H1 (cell line): ENCODE measurements around the gene R3HDM4. TPM values are rescaled to one million over a fixed set of nuclear protein-coding genes. Genes with fewer than 3 reads are reported as not detected.

ENCODE experiments used
- CTCF ChIA-PET: fragments of 300-600 bp; sonication (Branson Sonifier 250); formaldehyde crosslinking; loops from one replicate; lab custom pipeline; 2021; ENCODE audit not compliant: partially characterized antibody; lab: Charles Lee
- POLR2A ChIA-PET: fragments of 300-600 bp; sonication (Branson Sonifier 250); formaldehyde crosslinking; loops from one replicate; lab custom pipeline; 2021; ENCODE audit warnings: inconsistent platforms; ENCODE audit not compliant: partially characterized antibody; lab: Charles Lee
- DNase-seq, 2 experiments: peaks; one replicate each; pipeline versions ENCODE4 v3.0.0 to v3.0.0-alpha.2; 2010 to 2022; ENCODE audit warnings: low spot score in 2 of 2, low read depth in 1 of 2, mixed read lengths in 1 of 2
- FAIRE-seq: peaks from 2 replicates; lab custom pipeline; 2011; peaks lifted over from hg19 to GRCh38; lab: Jason Lieb, UNC
- H2AFZ ChIP-seq: 2 replicates; pipeline ENCODE4 v1.8.1; 2012; ENCODE audit warnings: low read length, inconsistent platforms
- H2AK5ac ChIP-seq: 2 replicates; pipeline ENCODE4 v1.6.1; 2013; ENCODE audit warnings: low read depth, low read length
- H2BK120ac ChIP-seq: replicated peaks from 2 replicates; pipeline ENCODE3; 2013; ENCODE audit warnings: low read depth, low read length, inconsistent platforms
- H2BK12ac ChIP-seq: 2 replicates; pipeline ENCODE4 v1.6.1; 2013; ENCODE audit warnings: low read depth, low read length
- H2BK15ac ChIP-seq: 2 replicates; pipeline ENCODE4 v1.6.1; 2013; ENCODE audit warnings: low read length
- H2BK20ac ChIP-seq: 2 replicates; pipeline ENCODE4 v1.6.1; 2013; ENCODE audit warnings: low read length
- H2BK5ac ChIP-seq: 2 replicates; pipeline ENCODE4 v1.6.1; 2013; ENCODE audit warnings: low read depth, low read length
- H3K14ac ChIP-seq: 2 replicates; pipeline ENCODE4 v1.6.1; 2013; ENCODE audit warnings: inconsistent platforms; ENCODE audit not compliant: insufficient read length
- H3K18ac ChIP-seq: 2 replicates; pipeline ENCODE4 v1.6.1; 2013; ENCODE audit warnings: low read length; ENCODE audit errors: extremely low read depth
- H3K23ac ChIP-seq: 2 replicates; pipeline ENCODE4 v1.6.1; 2013; ENCODE audit warnings: inconsistent platforms; ENCODE audit not compliant: insufficient read length
- H3K23me2 ChIP-seq: 2 replicates; pipeline ENCODE4 v1.6.1; 2013; ENCODE audit warnings: low read depth, low read length
- H3K27ac ChIP-seq: 2 replicates; pipeline ENCODE4 v1.6.1; 2011; ENCODE audit warnings: low read depth, low read length, inconsistent platforms
- H3K27me3 ChIP-seq, 4 experiments: replicated peaks in 1 of 4; 1 replicate in 1 of 4; 2 replicates in 3 of 4; pipeline versions ENCODE4 v1.6.1 to v1.8.1; 2011 to 2013; ENCODE audit warnings: low read length in 3 of 4, mild to moderate bottlenecking in 3 of 4, inconsistent platforms in 2 of 4, mixed read lengths in 2 of 4, moderate library complexity in 1 of 4; ENCODE audit not compliant: control insufficient read depth in 3 of 4, insufficient read depth in 3 of 4; ENCODE audit errors: extremely low read depth in 1 of 4
- H3K36me3 ChIP-seq, 4 experiments: 2 replicates each; pipeline versions ENCODE4 v1.6.1 to v1.8.1; 2011 to 2013; ENCODE audit warnings: mild to moderate bottlenecking in 4 of 4, low read length in 3 of 4, moderate library complexity in 2 of 4, control low read depth in 1 of 4, inconsistent platforms in 1 of 4; ENCODE audit not compliant: insufficient read depth in 4 of 4, control insufficient read depth in 2 of 4
- H3K4ac ChIP-seq: replicated peaks from 2 replicates; pipeline ENCODE3; 2013; ENCODE audit warnings: low read length, low read depth, mixed read lengths, inconsistent platforms; ENCODE audit not compliant: insufficient read length
- H3K4me1 ChIP-seq, 4 experiments: replicated peaks in 1 of 4; 1 replicate in 1 of 4; 2 replicates in 3 of 4; pipeline versions ENCODE4 v1.6.1 to v1.8.1; 2011 to 2013; ENCODE audit warnings: low read length in 3 of 4, inconsistent platforms in 2 of 4, mixed read lengths in 1 of 4; ENCODE audit not compliant: insufficient read depth in 4 of 4, control insufficient read depth in 3 of 4
- H3K4me2 ChIP-seq, 2 experiments: 2 replicates each; pipeline versions ENCODE4 v1.6.1 to v1.8.1; 2011 to 2013; ENCODE audit warnings: low read depth in 2 of 2, low read length in 2 of 2, control low read depth in 1 of 2, inconsistent platforms in 1 of 2, mild to moderate bottlenecking in 1 of 2; ENCODE audit not compliant: insufficient read depth in 1 of 2
- H3K4me3 ChIP-seq, 4 experiments: fragments of 200-600, 300-600 bp in 1 of 4; sonication (generic), shearing (Covaris generic), sonication (Bioruptor Twin) in 1 of 4; 2 replicates each; pipeline versions ENCODE4 v1.5.1 to v1.8.1; 2011 to 2016; ENCODE audit warnings: low read length in 4 of 4, low read depth in 3 of 4, control low read depth in 2 of 4, inconsistent platforms in 2 of 4, mild to moderate bottlenecking in 2 of 4, mixed read lengths in 1 of 4, moderate library complexity in 1 of 4; ENCODE audit not compliant: insufficient read depth in 2 of 4; ENCODE audit errors: extremely low read depth in 1 of 4
- H3K56ac ChIP-seq: replicated peaks from 2 replicates; pipeline ENCODE3; 2013; ENCODE audit warnings: low read depth, mild to moderate bottlenecking, mixed read lengths, low read length, inconsistent platforms; ENCODE audit not compliant: insufficient read length
- H3K79me1 ChIP-seq: 2 replicates; pipeline ENCODE4 v1.6.1; 2013; ENCODE audit warnings: low read depth, low read length, control low read depth
- H3K79me2 ChIP-seq, 2 experiments: 2 replicates each; pipeline versions ENCODE4 v1.6.1 to v1.8.1; 2012 to 2013; ENCODE audit warnings: low read length in 2 of 2, mild to moderate bottlenecking in 2 of 2, inconsistent platforms in 1 of 2; ENCODE audit not compliant: insufficient read depth in 2 of 2, control insufficient read depth in 1 of 2
- H3K9ac ChIP-seq, 4 experiments: replicated peaks in 1 of 4; 1 replicate in 1 of 4; 2 replicates in 3 of 4; pipeline versions ENCODE4 v1.6.1 to v1.8.1; 2011 to 2013; ENCODE audit warnings: low read depth in 3 of 4, low read length in 3 of 4, control low read depth in 2 of 4, mild to moderate bottlenecking in 2 of 4, moderate library complexity in 2 of 4, inconsistent platforms in 1 of 4; ENCODE audit errors: extremely low read depth in 1 of 4
- H3K9me3 ChIP-seq, 2 experiments: 2 replicates each; pipeline versions ENCODE4 v1.6.1 to v1.8.1; 2012 to 2013; ENCODE audit warnings: mild to moderate bottlenecking in 2 of 2, moderate library complexity in 2 of 2, control low read depth in 1 of 2, inconsistent platforms in 1 of 2, low read depth in 1 of 2, low read length in 1 of 2, mixed read lengths in 1 of 2; ENCODE audit not compliant: insufficient read depth in 2 of 2
- H4K20me1 ChIP-seq, 2 experiments: replicated peaks in 1 of 2; 2 replicates each; pipeline versions ENCODE3 to v1.8.1; 2011 to 2013; ENCODE audit warnings: inconsistent platforms in 2 of 2, low read length in 2 of 2, mild to moderate bottlenecking in 1 of 2; ENCODE audit not compliant: insufficient read depth in 2 of 2, control insufficient read depth in 1 of 2
- H4K5ac ChIP-seq: 2 replicates; pipeline ENCODE4 v1.6.1; 2013; ENCODE audit warnings: low read length, low read depth, mixed read lengths, inconsistent platforms; ENCODE audit not compliant: insufficient read length
- H4K8ac ChIP-seq: 2 replicates; pipeline ENCODE4 v1.8.0; 2013; ENCODE audit warnings: mild to moderate bottlenecking, moderate library complexity, low read length, inconsistent platforms; ENCODE audit not compliant: insufficient read depth; ENCODE audit errors: extremely low read depth
- H4K91ac ChIP-seq: replicated peaks from 2 replicates; pipeline ENCODE3; 2013; ENCODE audit warnings: low read length, mixed read lengths, inconsistent platforms; ENCODE audit not compliant: insufficient read length
- BACH1 ChIP-seq: IDR thresholded peaks from 2 replicates; pipeline ENCODE4 v1.6.1; 2012; ENCODE audit warnings: low read length, improper control_type of control experiment
- CBX8 ChIP-seq: fragments of 300-800, 300-1000 bp; sonication (generic); IDR thresholded peaks from 2 replicates; pipeline ENCODE4 v1.7.1; 2016; ENCODE audit warnings: low read depth, low read length, borderline replicate concordance
- EGR1 ChIP-seq: IDR thresholded peaks from 2 replicates; pipeline ENCODE4 v1.6.1; 2011; ENCODE audit warnings: low read depth, low read length, borderline replicate concordance
- KDM4A ChIP-seq: IDR thresholded peaks from one replicate; pipeline ENCODE4 v1.7.1; 2012; ENCODE audit warnings: low read depth, mild to moderate bottlenecking, moderate library complexity, low read length, inconsistent platforms; ENCODE audit not compliant: severe bottlenecking
- SP1 ChIP-seq: IDR thresholded peaks from 2 replicates; pipeline ENCODE4 v1.6.1; 2011; ENCODE audit warnings: low read depth, low read length
- SP4 ChIP-seq: IDR thresholded peaks from 2 replicates; pipeline ENCODE4 v1.6.1; 2012; ENCODE audit warnings: low read length, inconsistent platforms
- WGBS, 2 experiments: shearing (Covaris generic) in 1 of 2; methylation state at CpG; one replicate each; pipeline versions ENCODE4 v1.1.6 to v1.1.7; 2013 to 2015; ENCODE audit warnings: low lambda C conversion rate in 2 of 2, mixed read lengths in 2 of 2, inconsistent platforms in 1 of 2, low coverage in 1 of 2, missing lambda C conversion rate in 1 of 2; ENCODE audit not compliant: insufficient replicate concordance in 2 of 2, insufficient coverage in 1 of 2, insufficient read length in 1 of 2; ENCODE audit errors: extremely low coverage in 1 of 2, missing lambda C conversion rate in 1 of 2; 5-methylcytosine and 5-hydroxymethylcytosine counted together
- polyA plus RNA-seq, 7 experiments: library from polyadenylated mRNA; depleted of rRNA in 3 of 7; stranded (reverse) in 5 of 7; unstranded in 2 of 7; fragments of >200 nt in 5 of 7; fragments of 200-250 nt in 2 of 7; gene quantifications; 1 replicate in 5 of 7; 2 replicates in 1 of 7; 4 replicates in 1 of 7; pipeline versions ENCODE4 v1.2.1 to v1.2.3, GENCODE V29; 2011 to 2013; ENCODE audit warnings: missing spikeins in 2 of 7, mixed read lengths in 2 of 7
- total RNA-seq: library from RNA; stranded (reverse); fragmentation: NEBNext Ultra II Directional; extraction: Animal tissue kit (Norgen Biotek cat#: 25700); gene quantifications from 2 replicates; pipeline ENCODE4 v1.2.1, GENCODE V29; 2021
- TF ChIP-seq, protein P1 (sequence below): IDR thresholded peaks from 2 replicates; pipeline ENCODE4 v1.6.1; 2012; ENCODE audit warnings: inconsistent platforms
- TF ChIP-seq, protein P2 (sequence below): IDR thresholded peaks from 2 replicates; pipeline ENCODE4 v1.6.1; 2012; ENCODE audit warnings: inconsistent platforms

Gene R3HDM4
- total and polyA plus RNA-seq, 2 of the 8 experiments (the other 6 are each of a cell fraction or from before 2014, with no cell fraction given) = 76.8 to 102 TPM

DNA sequence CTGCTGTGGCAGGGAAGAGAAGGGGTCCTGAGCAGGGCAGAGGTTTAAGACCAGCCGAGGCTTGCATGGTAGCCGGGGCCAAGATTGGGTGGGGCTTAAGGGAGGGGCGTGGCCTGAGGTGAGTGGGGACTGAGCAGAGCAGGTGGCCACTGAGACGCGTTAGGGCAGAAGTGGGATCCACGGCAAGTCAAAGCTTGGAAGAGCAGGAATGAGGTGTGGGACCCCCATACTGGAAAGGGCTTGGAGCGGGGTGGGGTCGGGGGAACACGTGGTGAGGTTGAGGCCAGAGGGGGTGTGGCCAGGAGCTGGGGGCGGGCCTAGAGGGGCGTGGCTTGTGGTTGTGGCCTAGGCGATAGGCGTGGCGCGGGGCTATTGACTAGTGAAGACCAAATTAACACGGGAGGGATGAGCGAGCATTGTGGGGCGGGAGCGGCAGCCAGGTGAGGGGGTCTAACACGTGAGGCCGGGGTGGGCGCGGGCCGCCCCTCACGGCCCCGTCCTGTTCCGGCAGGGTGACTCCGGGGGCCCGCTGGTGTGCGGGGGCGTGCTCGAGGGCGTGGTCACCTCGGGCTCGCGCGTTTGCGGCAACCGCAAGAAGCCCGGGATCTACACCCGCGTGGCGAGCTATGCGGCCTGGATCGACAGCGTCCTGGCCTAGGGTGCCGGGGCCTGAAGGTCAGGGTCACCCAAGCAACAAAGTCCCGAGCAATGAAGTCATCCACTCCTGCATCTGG, 50.3 kb downstream of the R3HDM4 start:
- H3K9me3 ChIP-seq = no peaks in the 10 kb centered on the region
- H3K23ac ChIP-seq = no peak overlapping the region
- no peak overlapping the region for H3K56ac ChIP-seq
- H3K79me2 ChIP-seq = no peaks in the 10 kb centered on the region
- no peak overlapping the region for H2BK15ac ChIP-seq
- TF ChIP-seq EGR1 (peak; percentile 87), SP4 (peak; percentile 36; the same call in 1 of the 2 replicates), SP1 (peak; percentile 16; the same call in 1 of the 2 replicates), CBX8 (no peak), BACH1 (no peak), KDM4A (peak; percentile 74)
- TF ChIP-seq, protein P1, sequence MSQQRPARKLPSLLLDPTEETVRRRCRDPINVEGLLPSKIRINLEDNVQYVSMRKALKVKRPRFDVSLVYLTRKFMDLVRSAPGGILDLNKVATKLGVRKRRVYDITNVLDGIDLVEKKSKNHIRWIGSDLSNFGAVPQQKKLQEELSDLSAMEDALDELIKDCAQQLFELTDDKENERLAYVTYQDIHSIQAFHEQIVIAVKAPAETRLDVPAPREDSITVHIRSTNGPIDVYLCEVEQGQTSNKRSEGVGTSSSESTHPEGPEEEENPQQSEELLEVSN = peak; percentile 55
- TF ChIP-seq, protein P2, sequence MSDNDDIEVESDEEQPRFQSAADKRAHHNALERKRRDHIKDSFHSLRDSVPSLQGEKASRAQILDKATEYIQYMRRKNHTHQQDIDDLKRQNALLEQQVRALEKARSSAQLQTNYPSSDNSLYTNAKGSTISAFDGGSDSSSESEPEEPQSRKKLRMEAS = peak; percentile 77; the same call in 1 of the 2 replicates
- TF ChIP-seq, all 59 proteins: peak for 6
- peaks cover 10% of the 10 kb centered on the region; the same call in 1 of the 2 replicates for H3K23me2 ChIP-seq
- peak overlapping the region; percentile 91 for H4K91ac ChIP-seq
- peak overlapping the region; percentile 95; the same call in 1 of the 2 replicates for H4K8ac ChIP-seq
- H3K27ac ChIP-seq = no peak overlapping the region
- no peak overlapping the region for H3K4ac ChIP-seq
- no peak overlapping the region for H2AK5ac ChIP-seq
- H2BK20ac ChIP-seq = peak overlapping the region; percentile 80; the same call in 1 of the 2 replicates
- peaks cover 0 to 11% (median 7%) of the 10 kb centered on the region in 4 experiments; a peak in 6 of 7 replicates for H3K4me1 ChIP-seq
- WGBS, 2 experiments = 23% methylated on average over 32 of the region's 48 CpGs; no CpG with 5 or more reads in 1 of the 2 experiments
- FAIRE-seq (no peak), DNase-seq (peak; percentile 70 to 98)
- H3K9ac ChIP-seq = peak overlapping the region in 1 of 4 experiments; percentile 12; a peak in 1 of 7 replicates
- H3K4me3 ChIP-seq = peak overlapping the region; percentile 19 to 59 (median 34); a peak in 7 of 8 replicates
- ChIA-PET CTCF (interaction anchor here (1.2 to 3.8 kb wide), 16 partner anchors 8 to 381 kb away, joined by 3 to 22 read pairs (median 8); partner anchors contain the start of gene WDR18), POLR2A (interaction anchor here (0.6 to 2.8 kb wide), 19 partner anchors 10 to 290 kb away, joined by 3 to 22 read pairs (median 3); partner anchors contain the start of genes AZU1, BSG, KISS1R and MED16)
- H2BK120ac ChIP-seq = no peak overlapping the region
- H4K20me1 ChIP-seq = peaks cover 0 to 10% of the 10 kb centered on the region in 2 experiments
- no peak overlapping the region; the same call in 1 of the 2 replicates for H2BK5ac ChIP-seq
- H2BK12ac ChIP-seq = 0 out of 2 replicates have a peak overlapping the region, but pooled peaks have one; percentile 50
- H3K14ac ChIP-seq = no peak overlapping the region
- peaks cover 9 to 25% (median 13%) of the 10 kb centered on the region in 4 experiments for H3K27me3 ChIP-seq
- peak overlapping the region; percentile 63 to 72 for H3K4me2 ChIP-seq
- H3K36me3 ChIP-seq = no peaks in the 10 kb centered on the region; a peak in 1 of 8 replicates
- H2AFZ ChIP-seq = no peak overlapping the region
- H3K79me1 ChIP-seq = no peaks in the 10 kb centered on the region
- peak overlapping the region; percentile 66 for H4K5ac ChIP-seq
- peak overlapping the region; percentile 60 for H3K18ac ChIP-seq
